HG02759 (cell line): ENCODE results near the gene ARMC5.
A peak's percentile ranks its signal among the peaks of the same experiment; 100 is the strongest.
"Not testable (repeated sequence)": the region's sequence is repeated elsewhere in the genome, so short reads cannot be mapped to it uniquely, and the experiment has no call there.

Experiments used
- ATAC-seq: cut with Tn5 transposase; IDR thresholded peaks from one replicate; pipeline ENCODE4 v1.9.1; 2021; ENCODE audit warnings: mild to moderate bottlenecking, moderate library complexity; ENCODE audit not compliant: unreplicated experiment

Gene ARMC5

GRCh38 chr16:31458844-31459686, at the start of gene ARMC5:
Gene ARMC5, plus strand, starts transcription at chr16:31459501. Its CDS starts 24 bp downstream, at chr16:31459525.
- ATAC-seq = peak; percentile 77

DNA sequence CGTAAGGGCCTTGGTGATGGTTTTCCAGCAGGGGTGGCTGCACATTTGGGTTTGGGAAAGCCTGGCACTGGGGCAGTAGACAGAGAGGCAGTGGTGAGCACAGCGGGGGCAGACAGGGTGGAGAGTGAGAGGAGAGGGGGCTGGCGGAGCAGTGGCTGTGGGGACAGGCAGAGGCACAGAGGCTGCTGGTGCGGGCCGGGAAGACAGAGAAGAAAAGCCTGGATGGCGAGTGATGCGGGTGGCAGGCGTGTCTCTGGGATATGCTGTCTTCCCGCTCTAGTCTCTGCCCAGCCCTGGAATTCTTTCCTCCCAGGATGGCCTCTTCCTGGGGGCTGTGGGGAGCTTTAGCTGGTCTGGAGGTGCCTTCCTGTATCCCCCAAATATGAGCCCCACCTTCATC, 49.2 kb upstream of the ARMC5 start:
- no peak for ATAC-seq

- ATAC-seq = no peak
These were observed 48.1 kb upstream of the ARMC5 start for GRCh38 chr16:31411024-31411844.

- ATAC-seq = no peak
These were observed 46.6 kb upstream of the ARMC5 start for GRCh38 chr16:31412750-31413149.

DNA sequence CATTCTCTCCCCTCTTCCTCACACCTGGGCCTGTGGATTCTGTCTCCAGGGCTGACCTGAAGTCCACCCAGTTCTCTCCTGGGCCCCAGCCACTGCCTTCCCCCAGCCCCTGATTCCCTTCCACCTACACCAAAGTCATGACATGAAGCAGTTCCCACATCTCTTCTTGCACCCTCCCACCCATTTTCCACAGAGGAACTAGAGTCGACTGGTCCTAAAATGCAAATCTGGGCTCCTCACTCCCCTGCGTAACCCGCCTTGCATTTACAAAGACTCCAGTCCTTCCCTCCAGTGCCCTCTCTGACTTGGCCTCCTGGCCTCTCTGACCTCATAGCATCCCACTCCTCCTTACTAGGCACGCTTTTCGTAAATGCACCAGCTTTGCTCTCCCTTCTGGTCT, 45.9 kb upstream of the ARMC5 start:
- no peak for ATAC-seq

DNA sequence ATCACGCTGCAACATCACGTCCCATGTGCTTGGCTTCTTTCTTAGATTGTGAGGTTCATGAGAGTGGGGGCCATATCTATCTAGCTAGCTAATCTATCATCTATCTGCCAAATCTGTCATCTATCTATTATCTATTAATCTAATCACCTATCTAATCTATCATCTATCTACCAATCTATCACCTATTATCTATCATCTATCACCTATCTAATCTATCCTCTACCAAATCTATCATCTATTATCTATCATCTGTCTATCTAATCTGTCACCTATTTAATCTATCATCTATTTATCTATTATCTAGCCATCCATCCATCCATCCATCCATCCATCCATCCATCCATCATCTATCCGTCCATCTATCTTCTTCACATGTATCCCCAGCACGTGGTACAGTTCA, 45.4 kb upstream of the ARMC5 start:
- ATAC-seq = no peak

- no peak for ATAC-seq
These were observed 44.6 kb upstream of the ARMC5 start for GRCh38 chr16:31414706-31415105.

- no peak for ATAC-seq
These were observed 42.9 kb upstream of the ARMC5 start for GRCh38 chr16:31416371-31416770.

DNA sequence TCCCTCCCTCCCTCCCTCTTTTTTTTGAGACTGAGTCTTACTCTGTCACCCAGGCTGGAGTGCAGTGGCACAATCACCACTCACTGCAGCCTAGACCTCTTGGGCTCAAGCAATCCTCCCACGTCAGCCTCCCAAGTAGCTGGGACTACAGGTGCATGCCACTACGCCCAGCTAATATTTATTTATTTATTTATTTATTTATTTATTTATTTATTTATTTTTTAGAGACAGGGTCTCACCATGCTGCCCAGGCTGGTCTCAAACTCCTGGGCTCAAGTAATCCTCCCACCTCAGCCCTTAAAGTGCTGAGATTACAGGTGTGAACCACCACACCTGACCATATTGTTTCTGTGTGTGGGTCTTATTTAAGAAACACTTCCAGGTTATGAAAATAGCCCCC, 42.3 kb upstream of the ARMC5 start:
- ATAC-seq = not testable (repeated sequence)

GRCh38 chr16:31417916-31418315, 41.4 kb upstream of the ARMC5 start:
- no peak for ATAC-seq

DNA sequence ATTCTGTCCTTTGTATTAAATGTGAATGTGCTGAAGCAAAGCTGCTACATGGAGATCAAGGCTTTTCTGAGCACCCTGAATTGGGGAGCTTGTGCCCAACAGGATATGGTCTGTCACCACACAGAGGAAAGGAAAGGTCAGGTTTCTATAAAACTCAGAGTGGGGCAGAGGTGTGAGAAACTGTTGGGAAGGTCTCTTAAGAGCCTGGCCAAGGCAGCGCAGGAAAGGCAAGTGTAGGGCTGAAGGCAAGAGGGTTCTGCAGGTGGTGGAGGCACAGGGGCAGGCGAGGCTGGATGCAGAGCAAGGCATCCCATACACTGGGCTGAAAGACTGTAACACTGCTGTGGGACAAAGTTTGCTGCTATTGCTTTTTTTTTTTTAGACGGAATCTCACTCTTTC, 39.3 kb upstream of the ARMC5 start:
- ATAC-seq = no peak

- no peak for ATAC-seq
These were observed 37.7 kb upstream of the ARMC5 start for GRCh38 chr16:31421587-31421986.

DNA sequence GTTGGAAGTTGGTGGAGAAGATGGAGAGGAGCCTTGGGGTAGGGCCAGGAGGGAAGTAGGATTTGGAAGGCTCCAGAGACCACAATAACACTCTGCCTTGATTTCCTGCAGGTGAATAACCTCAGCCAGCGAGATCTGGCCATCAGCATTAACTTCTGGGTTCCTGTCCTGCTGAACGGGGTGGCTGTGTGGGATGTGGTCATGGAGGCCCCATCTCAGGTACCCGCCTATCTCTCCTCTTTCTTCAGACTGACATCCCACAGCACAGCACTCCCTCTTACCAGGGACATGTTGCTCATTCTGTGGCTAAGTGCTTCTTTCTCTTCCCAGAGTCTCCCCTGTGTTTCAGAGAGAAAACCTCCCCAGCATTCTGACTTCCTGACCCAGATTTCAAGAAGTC, 36.1 kb upstream of the ARMC5 start:
- no peak for ATAC-seq

DNA sequence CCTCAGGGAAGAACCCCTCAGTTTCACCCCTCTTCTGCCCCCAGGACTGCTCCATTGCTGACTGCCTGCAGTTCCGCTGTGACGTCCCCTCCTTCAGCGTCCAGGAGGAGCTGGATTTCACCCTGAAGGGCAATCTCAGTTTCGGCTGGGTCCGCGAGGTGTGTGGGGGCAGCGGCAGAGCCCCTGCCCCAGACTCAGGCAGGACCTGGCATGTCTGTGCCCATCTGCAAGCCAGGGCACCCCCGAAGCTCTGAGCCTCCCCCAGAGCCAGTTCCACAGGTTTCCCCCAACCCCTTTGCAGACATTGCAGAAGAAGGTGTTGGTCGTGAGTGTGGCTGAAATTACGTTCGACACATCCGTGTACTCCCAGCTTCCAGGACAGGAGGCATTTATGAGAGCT, 35.5 kb upstream of the ARMC5 start:
- no peak for ATAC-seq

DNA sequence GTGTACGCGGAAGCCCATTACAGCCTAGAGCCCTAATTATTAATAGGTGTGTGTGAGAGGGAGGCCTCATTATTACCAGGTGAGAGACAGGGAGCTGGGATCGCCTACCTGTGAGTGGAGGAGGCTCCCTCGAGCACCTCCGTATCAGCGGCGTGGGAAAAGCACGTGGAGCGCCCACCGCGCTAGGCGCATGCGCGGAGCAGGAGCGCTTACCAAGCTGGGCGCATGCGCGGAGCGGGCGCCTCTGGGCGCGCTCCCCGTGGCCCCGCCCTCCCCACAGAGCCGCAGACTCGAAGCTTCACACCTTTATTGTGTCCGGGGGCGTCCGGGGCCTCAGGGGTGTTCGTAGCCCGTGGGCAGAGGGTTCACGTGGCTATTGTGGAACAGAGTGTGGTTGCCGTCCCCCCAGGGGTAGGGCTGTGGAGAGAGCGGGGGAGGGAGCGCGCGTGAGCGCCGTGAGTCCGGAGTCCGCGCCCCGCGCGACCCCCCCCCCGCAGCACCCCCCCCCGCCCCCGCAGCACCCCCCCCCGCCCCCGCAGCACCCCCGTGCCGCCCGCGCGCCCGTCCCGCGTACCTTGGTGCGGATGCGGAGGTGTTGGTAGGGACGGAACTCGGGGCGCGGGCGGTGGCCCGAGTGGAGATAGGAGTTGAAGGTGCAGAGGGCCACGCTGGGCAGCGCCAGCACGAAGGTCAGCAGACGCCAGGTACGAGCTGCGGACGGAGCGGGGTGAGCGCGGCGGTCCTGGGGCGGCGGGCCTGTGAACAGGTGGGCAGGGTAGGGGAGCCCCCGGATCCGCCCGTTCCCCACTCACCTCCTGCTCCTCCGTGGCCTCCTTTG, 31.6 kb upstream of the ARMC5 start:
- ATAC-seq = no peak

DNA sequence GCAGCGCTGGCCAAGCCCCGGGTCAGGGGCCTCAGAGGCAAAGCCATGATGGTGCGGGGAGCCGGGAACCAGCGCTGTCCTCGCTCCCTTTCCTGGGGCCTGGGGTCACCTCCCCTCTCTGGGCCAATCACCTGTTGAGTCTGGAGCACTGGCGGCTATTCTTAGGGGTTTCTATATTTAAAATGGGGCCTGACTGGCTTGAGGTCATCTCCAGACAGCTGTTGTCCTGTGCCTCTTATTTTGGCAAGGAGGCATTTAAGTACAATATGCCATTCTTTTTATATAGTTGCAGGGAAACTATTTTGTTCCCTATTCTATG, 31.1 kb upstream of the ARMC5 start, which contains the start of gene COX6A2:
Gene COX6A2 (minus strand): TSS at position 82 of the 319 bp plus-strand sequence. CDS start 35 bp downstream, at position 47.
- no peak for ATAC-seq

DNA sequence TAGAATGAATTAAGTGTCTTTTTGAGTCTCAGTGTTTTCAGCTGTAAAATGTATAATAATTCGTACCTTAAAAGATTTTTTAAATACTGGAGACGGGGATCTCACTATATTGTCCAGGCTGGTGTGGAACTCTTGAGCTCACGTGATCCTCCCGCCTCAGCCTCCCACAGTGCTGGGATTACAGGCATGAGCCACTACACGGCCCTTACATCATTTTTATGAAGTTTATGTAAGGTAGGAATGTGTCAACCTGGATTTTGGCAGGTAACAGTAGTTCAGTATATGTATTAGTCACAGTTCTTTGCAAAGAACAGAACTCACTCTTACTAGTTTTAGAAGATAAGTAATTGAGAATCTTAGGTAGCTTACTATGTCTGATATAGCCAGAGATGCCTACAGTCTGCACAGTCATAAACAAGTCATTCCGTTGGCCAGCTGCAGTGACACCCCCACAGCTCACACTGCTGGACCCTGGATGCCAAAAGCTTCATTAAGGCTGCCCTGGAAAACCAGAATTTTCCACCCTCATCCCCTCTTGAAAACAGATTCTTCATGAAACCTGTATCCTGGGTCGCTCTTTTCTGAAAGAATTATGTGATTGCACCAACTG, 30.6 kb upstream of the ARMC5 start:
- ATAC-seq = no peak

DNA sequence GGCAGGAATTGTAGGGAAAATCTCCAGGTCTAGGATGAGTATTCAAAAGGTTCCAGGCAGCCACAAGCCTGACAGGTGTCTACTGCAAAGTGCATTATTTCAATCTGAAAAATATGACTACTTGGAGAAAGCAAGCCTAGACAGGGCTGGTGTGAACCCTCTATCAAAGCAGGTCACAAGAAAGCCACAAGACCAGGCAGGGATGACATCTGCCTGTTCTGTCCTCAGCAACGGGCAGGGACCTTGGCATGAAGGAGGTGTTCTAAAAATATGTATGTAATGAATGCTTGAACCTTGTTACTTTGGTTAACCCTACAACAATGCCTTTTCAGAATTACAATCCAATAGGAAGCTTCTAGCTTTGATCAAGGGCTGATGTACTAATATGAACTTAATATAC, 30.0 kb upstream of the ARMC5 start:
- no peak for ATAC-seq

DNA sequence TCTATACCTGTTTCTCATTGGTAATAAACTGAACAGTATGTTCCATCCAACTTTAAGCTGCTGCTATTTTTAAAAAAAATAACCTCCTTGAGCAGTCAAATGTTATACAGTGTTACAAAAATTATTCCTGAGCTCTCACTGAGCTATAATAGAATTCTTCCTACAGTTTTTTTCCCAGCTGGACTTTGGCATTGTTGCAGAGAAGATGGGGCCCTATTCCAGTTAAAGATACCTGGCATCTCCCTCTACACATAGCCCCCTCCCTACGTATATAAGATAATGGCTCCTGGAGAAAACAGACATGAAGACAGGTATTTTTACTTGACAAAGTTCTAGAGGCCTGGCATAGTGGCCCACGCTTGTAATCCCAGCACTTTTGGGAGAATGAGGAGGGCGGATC, 29.5 kb upstream of the ARMC5 start:
- ATAC-seq = no peak

DNA sequence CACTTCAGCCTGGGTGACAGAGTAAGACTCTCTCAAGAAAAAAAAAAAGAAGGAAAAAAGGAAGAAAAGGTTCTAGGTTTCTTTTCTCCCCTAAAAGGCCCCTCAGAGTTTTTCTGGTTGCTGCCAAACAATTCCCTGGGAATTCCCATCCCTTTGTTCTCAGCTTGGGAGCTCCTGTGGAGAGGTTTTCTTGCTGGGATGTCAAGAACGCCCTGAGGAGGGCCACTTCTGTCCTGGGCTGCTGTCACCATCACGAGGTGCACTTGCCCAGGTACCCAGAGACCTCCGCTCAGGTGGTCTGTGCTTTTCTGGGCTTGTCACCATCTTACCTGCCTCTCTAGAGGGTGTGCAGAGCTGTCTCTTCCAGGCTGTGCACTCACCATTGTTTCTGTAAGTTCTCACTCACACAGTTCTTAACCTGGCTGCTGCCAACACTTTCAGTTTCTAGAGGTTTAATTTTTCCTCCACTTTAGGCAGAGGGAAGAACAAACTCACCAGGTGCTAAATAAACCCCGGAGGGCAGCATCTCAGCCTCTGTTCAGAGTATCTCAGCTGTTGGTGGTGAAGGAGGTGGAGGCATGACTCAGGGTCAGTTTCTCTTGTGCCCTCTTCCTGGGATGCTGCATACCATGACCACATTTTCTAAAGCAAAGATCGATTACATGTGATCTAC, 28.8 kb upstream of the ARMC5 start:
- no peak for ATAC-seq
